Measurements from ENCODE around the gene CCDC33.

The CCDC33 gene

GRCh38 chr15:74259821-74260607, 23.9 kb downstream of the CCDC33 start:
- DNase-seq: no peak

DNA sequence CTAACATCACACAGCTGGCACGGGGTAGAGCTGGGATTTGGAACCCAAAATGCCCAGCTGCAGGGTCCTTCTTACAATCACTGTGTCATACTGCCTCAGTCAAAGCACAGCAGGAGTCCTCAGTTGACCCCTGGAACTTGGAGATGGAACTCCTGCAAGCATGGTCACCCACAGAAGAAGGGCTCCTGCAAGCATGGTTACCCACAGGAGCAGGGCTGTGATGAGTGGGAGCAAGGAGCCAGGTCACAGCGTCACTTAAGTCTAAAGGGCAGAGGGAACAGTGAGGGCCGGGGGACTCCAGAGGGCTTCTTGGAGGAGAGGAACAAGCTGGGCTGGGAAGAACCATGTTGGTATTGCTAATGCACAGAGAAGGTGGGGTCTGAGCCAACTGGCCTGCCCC, 24.9 kb downstream of the CCDC33 start:
- DNase-seq: no peak

DNA sequence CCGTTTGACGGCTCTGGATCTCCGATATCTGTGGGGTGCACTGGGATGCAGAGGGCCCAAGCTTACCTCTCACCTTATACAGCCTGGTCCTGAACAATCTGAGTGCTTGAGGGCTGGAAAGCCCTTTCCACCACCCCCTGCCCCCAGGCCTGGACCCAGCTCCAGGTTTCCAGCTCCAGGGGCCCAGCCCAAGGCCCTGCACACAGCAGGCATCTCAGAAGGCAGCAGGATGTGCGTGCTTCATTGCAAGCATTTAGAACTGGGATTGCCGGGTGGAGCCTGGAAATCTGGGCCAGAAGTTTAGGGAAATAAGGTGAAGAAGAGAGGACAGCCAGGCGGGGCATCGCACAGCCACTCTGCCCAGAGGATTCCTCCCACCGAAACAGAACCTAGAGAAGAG, 25.6 kb downstream of the CCDC33 start:
- DNase-seq: no peak

DNA sequence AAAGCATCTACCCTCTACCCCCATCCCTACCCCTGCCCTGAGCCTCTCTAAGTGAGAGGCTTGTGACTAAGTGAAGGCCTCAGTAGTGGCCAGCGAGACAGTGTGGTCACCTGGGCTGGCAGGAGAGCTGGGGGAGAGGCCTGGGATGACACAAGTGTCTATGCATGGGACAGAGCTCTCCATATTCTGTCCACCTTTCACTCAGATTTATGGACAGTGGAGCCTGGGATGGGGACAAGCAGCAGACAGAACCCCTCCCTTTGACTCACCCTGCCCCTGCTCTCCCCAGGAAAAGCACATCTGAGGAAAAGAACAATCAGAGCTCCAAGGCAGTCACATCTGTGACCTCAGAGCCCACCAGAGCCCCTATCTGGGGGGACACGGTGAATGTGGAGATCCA, 26.0 kb downstream of the CCDC33 start:
- DNase-seq: no peak

GRCh38 chr15:74262625-74263024, 26.5 kb downstream of the CCDC33 start:
- no peak for DNase-seq

DNA sequence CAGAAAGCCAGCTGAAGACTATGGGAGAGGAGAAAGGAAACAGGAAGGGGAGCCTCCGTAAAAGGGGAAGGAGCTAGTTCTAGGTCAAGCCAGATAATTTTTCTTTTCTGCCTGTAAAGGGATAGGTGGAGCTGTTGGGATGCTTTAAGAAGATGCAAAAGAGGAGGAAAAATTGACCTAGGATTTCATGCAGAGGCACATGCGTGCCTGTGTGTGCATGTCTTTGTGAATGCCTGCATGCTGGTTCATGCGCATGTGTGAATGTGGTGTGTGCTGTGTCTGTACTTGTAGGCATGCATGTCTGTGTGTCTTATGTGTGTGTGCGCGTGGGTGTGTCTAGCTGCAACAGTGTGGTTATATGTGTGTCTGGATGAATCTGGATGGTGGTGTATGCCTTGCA, 27.3 kb downstream of the CCDC33 start:
- no peak for DNase-seq

GRCh38 chr15:74264081-74264501, 28.0 kb downstream of the CCDC33 start:
- DNase-seq: no peak

DNA sequence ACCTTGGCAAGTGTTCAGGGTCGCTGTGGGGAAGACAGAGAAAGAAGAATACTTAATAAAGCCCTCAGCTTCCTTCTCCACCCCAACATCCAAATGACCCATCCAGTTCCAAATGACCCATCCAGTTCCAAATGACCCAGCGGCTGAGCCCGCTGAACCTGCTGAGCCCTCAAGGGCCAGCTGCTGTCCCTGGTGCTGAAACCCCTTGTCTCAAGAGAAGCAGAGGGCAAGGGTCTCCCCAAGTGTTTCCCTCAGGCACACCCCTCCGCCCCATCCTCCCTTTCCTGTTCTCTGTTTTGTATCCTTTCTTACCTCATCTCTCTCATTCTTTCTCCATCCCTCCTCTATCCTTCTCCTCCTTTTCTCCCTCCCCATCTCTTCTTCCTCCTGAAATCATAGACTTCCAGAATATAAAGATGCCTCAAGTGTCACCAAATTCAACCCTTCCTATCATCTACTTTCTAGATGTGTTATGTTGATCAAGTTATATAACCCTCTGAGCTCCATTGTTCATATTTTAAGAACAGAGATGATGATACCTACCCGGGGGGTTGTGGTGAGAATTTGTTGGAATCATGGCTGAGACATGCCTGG, 29.0 kb downstream of the CCDC33 start:
- DNase-seq: no peak

DNA sequence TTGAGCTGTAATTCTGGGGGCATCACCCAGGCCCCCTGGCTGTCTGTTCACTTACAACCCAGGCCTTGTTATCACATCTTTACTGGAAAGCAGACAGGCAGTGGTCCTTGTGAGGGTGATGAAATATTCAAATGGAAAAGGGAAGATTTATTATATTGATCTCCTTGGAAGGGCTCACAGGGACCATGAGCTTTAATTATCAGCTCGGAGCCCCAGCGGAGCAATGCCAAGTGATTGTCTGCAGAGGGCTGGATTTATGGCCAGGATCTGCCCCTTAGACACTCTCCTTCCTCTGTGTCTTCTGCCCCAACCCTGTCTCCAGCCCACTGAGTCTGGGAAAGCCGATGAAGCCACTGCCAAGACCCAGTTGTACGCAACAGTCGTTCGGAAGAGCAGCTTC, 31.9 kb downstream of the CCDC33 start:
- DNase-seq: no peak

- DNase-seq: no peak
Measured at GRCh38 chr15:74269362-74270035, 33.4 kb downstream of the CCDC33 start.

- no peak for DNase-seq
Measured at GRCh38 chr15:74270155-74270554, 34.0 kb downstream of the CCDC33 start.

DNA sequence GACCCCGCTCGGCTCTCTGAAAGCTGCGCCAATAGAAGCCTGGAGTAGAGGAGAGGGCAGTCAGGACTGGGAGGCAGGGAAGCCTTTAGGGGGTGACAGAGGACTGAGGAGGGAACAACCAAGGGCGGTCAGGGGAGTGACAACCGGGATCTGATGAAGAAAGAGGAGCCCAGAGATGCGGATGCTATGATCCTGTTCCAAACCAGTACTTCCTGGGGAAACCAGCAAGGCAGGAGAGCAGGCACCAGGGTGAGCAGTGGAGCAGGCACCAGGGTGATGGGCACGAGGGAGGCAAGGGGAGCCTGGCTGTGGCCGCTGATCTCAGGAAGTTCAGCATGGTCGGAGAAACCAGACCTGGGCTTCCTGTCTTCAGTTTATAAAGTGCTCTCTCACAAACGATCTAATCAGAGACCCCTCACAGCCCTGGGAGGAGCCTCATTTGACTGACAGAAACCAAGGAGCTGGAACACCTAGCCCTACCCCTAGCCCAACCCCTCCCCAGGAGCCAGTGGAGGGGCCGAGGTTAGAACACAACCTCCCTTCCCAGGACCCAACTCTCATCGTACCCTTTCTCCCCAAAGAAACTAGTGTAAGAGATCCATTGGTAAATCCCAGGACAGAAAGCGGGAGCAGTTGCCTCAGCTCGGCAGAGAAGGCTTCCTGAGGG, 34.9 kb downstream of the CCDC33 start:
- no peak for DNase-seq

DNA sequence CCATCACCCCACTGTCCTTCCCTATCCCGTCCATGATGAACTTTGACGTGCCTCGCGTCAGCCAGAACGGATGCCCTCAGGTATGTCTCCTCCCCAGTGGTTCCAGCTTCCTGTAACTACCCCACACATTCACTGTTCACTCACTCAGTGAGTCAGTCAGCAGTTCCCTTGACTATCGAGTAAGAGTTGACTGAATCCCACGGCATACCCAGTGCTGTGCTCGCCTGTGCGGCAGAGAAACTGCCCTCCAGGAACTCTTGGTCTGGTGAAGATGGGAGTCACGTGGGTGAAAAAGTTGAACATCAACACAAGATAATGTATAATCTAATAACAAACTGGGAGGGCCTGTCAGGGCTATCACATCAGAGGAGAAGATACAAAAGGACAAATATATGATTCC, 36.7 kb downstream of the CCDC33 start:
- DNase-seq: no peak

GRCh38 chr15:74274470-74275038, 38.4 kb downstream of the CCDC33 start:
- DNase-seq: no peak

DNA sequence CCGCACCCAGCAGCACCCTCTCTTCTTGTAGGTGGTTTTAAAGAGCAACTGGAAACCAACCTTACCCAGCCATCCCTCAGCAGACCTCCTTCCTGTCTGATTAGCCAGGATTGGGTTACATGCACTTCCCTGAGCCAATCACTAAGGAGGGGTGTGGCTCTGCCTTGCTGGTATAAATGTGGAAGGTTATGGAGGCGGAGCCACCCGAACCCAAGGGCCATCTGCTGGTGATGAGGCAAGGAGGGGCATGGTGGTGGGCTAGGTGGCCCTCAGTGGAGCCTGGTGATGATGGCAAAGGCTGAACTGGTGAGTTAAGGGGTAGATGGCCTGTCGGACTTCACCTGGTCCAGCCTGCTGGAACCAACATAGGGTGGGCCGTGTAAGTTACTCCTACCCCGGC, 39.8 kb downstream of the CCDC33 start:
- no peak for DNase-seq

- DNase-seq: no peak
Measured at GRCh38 chr15:74276560-74276959, 40.4 kb downstream of the CCDC33 start.

DNA sequence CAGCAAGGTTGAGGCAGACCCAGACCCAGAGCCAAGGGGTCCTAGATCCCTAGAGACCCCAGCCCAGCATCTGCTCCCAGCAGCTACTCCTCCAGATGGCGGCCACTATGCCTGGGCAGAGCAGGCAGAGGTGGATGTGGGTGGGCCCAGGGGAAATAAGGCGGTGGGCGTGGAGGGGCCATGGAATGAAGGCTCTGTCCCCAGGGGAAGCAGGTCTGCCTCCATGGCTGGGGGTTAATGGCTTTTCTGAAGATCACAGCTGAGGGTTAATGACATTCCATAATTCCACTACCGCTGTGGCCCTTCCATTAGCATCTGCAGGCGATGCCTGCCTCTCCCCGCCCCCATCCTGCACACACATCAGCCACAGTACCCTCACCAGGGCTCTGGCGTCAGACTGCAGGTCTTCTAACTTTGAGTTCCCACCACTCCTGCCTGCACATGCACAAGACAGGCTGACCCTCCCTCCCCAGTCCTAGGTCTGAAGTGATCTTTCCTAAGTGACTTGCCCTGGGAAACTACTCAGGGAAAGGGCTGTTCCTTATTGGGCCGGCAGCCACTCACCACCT, 41.2 kb downstream of the CCDC33 start:
- no peak for DNase-seq

DNA sequence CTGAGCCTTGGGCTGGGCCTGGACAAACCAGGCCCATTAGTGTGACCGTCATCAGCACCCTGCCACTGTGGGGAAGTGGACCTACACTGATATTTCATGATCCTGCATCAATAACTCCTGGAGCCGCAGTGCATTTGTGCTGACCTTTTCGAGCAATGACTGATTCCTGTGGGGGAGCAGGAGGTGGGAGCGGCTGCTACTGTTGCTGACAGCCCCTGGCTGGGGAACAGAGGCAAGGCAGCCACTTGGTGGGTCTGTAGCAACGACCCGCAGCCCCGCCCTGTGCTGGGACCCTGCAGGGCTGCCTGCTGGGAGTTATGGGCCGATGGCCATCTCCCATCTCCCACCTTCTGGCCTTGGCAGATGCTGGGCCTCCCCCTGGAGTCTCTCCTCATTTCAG, 42.1 kb downstream of the CCDC33 start:
- DNase-seq: no peak

- DNase-seq: no peak
Measured at GRCh38 chr15:74281147-74282133, 45.3 kb downstream of the CCDC33 start.

DNA sequence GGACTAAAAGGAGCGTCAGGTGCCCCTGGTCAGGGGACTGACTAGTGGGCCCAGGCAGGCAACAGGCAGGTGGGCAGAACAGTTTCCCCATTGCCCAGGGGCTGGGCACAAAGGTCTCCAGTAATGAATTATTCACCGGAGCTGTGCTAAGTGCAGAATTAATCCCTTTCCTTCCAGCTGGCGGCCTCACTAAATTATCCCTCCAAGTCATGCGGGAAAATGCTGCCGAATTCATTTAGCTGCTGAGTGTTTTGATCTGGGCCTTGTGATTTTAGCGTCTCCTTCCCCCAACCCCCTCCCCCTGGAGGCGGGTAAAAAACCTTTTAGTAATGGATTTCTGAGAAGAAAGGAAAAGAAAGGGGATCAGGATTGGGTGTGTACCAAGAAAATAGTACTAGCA, 47.2 kb downstream of the CCDC33 start:
- DNase-seq: no peak

GRCh38 chr15:74289671-74290070, 53.5 kb downstream of the CCDC33 start:
- DNase-seq: no peak

DNA sequence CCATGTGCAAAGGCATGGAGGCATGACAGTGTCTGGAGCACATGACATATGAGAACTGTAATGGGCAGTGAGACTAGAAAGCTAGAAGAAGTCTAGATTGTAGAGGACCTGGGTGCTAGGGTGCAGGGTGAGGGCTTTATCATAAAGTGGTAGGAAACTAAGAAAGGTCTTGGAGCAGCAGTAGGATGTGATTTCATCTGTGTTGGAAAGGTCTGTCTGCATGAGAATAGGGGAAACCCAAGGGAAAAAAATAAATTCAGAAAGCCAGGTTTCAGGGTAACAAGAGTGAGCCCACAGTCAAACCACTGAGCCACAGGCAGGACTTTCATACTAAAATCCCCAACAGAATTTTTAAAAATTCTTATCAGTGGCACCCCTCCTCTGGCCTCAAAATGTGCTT, 54.5 kb downstream of the CCDC33 start:
- no peak for DNase-seq
